CD4-positive, alpha-beta T cell treated with Interleukin-2 at 100 ng/mL for 4 hours (primary cell): ENCODE data around the gene MYO10.

Experiments used
- DNase-seq: peaks from one replicate; pipeline ENCODE4 v3.0.0-alpha.2; 2020; ENCODE audit warnings: low spot score

MYO10 gene

GRCh38 chr5:16617274-16617968 is 318.7 kb downstream of the MYO10 start:
- DNase-seq, result peak; percentile 26

- peak; percentile 83 for DNase-seq
Observed at GRCh38 chr5:16616536-16617273, 319.4 kb downstream of the MYO10 start, which contains the start of gene RETREG1. Gene RETREG1 (minus strand): TSS chr5:16616997. CDS start chr5:16616971, 26 bp downstream.

- DNase-seq, result no peak
Observed at GRCh38 chr5:16615741-16616535, 320.1 kb downstream of the MYO10 start.

GRCh38 chr5:16612007-16612406 is 324.1 kb downstream of the MYO10 start:
- DNase-seq, result no peak
